OCI-LY1 (cell line): ENCODE data around the gene ACOT9.

Experiments used
- EZH2 ChIP-seq: fragments of 200-600 bp; sonication (generic), shearing (Covaris generic); IDR thresholded peaks from 2 replicates; pipeline ENCODE4 v1.8.0; 2017; ENCODE audit warnings: borderline replicate concordance, mixed run types, mild to moderate bottlenecking, antibody characterized with exemption, low read length, moderate library complexity, mixed read lengths
- TF ChIP-seq, protein P1 (sequence below): fragments of 200-600 bp; sonication (generic), shearing (Covaris generic); IDR thresholded peaks from 2 replicates; pipeline ENCODE4 v1.5.1; 2017; ENCODE audit warnings: mild to moderate bottlenecking, antibody characterized with exemption, low read length, moderate library complexity, mixed read lengths

- TF ChIP-seq, protein P1, sequence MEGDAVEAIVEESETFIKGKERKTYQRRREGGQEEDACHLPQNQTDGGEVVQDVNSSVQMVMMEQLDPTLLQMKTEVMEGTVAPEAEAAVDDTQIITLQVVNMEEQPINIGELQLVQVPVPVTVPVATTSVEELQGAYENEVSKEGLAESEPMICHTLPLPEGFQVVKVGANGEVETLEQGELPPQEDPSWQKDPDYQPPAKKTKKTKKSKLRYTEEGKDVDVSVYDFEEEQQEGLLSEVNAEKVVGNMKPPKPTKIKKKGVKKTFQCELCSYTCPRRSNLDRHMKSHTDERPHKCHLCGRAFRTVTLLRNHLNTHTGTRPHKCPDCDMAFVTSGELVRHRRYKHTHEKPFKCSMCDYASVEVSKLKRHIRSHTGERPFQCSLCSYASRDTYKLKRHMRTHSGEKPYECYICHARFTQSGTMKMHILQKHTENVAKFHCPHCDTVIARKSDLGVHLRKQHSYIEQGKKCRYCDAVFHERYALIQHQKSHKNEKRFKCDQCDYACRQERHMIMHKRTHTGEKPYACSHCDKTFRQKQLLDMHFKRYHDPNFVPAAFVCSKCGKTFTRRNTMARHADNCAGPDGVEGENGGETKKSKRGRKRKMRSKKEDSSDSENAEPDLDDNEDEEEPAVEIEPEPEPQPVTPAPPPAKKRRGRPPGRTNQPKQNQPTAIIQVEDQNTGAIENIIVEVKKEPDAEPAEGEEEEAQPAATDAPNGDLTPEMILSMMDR: no peak
- TF ChIP-seq EZH2: no peak
Observed at GRCh38 chrX:23729214-23729613, 13.9 kb downstream of the ACOT9 start.
